LNCaP clone FGC (cell line): Measurements from ENCODE around the gene EML2.

ENCODE experiments used
- DNase-seq: peaks from one replicate; pipeline ENCODE4 v3.0.0-alpha.2; 2011; ENCODE audit warnings: low read depth
- H3K4me3 ChIP-seq: 2 replicates; pipeline ENCODE4 v1.5.1; 2011; ENCODE audit warnings: mild to moderate bottlenecking, low read depth, low read length, control low read depth
- TF ChIP-seq, protein P1 (sequence below): IDR thresholded peaks from 2 replicates; pipeline ENCODE4 v1.5.1; 2012; ENCODE audit warnings: mild to moderate bottlenecking; ENCODE audit not compliant: control insufficient read depth, insufficient read depth; ENCODE audit errors: extremely low read depth

The EML2 gene

DNA sequence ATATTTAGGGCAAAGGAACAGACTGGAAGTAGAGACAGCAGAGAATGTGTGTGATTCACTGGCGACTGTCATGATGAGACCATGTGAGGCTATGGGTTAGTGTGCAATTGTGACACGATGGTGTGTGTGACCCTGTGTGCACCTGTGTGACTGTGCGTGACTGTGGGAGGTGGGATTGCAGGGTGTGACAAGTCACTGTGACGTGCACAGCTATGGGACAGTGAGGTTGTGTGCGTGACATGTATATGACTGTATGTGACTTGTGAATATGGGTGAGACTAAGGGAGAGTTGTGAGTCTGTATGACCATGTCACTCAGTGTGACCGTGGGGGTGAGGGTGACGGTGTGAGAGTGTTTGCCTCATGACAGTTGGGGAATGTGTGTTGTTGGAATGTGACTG is 25.4 kb upstream of the EML2 start:
- TF ChIP-seq, protein P1, sequence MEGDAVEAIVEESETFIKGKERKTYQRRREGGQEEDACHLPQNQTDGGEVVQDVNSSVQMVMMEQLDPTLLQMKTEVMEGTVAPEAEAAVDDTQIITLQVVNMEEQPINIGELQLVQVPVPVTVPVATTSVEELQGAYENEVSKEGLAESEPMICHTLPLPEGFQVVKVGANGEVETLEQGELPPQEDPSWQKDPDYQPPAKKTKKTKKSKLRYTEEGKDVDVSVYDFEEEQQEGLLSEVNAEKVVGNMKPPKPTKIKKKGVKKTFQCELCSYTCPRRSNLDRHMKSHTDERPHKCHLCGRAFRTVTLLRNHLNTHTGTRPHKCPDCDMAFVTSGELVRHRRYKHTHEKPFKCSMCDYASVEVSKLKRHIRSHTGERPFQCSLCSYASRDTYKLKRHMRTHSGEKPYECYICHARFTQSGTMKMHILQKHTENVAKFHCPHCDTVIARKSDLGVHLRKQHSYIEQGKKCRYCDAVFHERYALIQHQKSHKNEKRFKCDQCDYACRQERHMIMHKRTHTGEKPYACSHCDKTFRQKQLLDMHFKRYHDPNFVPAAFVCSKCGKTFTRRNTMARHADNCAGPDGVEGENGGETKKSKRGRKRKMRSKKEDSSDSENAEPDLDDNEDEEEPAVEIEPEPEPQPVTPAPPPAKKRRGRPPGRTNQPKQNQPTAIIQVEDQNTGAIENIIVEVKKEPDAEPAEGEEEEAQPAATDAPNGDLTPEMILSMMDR, result no peak
- DNase-seq, result no peak
- no peak overlapping the region for H3K4me3 ChIP-seq

DNA sequence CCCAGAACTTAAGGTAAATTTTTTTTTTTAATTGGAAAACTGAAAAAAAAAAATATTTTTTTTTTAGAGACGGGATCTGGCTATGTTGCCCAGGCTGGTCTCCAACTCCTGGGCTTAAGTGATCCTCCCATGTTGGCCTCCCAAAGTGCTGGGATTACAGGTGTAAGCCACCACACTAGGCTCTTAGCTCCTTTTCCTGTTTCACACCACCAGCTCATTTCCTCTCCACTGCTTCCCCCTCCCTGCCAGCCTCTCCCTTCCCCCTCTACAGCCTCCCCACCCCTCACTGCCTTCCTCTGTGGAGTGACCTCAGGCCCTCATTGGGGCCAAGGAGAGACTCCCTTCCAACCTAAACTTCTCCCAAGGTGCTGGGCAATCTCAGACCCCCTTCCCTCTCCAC is 24.6 kb upstream of the EML2 start:
- TF ChIP-seq, protein P1, result no peak
- no peak overlapping the region for H3K4me3 ChIP-seq
- no peak for DNase-seq

DNA sequence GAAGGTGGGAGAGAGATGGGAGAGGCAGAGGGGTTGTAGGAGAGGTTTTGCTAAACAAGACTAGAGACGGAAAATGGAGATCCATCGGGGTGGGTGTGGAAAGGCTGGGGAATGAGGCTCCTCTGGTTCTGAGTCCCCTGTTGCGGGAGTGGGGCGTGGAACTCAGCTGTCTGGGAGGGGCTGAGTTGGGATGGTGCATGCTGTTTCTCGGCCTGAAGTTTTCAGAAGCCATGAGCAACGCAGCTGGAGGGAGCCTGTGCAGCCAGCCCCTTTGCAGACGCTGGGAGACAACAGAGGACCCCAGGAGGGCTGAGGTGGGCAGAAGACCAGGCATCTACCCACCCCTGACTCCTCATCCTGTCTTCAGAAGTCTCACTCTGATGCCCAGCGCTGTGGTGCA is 21.4 kb upstream of the EML2 start:
- no peak overlapping the region for H3K4me3 ChIP-seq
- TF ChIP-seq, protein P1, result no peak
- DNase-seq, result no peak

DNA sequence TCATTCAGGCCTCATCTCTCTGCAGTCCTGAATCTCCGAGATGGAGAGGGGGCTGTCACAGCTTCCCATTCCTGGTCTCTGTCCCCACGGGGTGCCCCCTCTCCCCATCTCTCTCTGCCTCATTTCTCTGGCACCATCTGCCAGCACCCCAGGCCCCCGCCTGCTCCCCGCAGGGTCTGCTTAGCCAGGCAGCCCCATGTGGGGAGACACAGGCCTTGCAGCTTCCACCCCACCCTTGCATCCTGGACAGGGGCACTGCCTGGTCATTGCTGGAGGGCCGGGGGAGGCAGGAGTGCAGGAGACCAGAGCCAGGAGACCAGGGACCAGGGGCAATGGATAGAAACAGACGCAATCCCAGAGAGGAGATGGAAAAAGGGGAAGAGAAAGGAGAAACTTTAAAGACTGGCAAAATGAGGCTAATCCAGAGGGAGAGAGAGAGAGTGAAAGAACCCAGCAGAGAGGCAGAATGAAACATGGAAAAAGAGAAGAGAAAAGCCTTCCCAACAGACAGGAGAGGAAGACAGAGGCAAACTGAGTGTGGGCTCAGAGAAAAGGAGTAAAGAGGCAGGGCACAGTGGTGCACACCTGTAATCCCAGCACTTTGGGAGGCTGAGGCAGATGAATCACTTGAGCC is 20.0 kb upstream of the EML2 start:
- DNase-seq, result no peak
- H3K4me3 ChIP-seq, result no peak overlapping the region
- TF ChIP-seq, protein P1, result no peak

DNA sequence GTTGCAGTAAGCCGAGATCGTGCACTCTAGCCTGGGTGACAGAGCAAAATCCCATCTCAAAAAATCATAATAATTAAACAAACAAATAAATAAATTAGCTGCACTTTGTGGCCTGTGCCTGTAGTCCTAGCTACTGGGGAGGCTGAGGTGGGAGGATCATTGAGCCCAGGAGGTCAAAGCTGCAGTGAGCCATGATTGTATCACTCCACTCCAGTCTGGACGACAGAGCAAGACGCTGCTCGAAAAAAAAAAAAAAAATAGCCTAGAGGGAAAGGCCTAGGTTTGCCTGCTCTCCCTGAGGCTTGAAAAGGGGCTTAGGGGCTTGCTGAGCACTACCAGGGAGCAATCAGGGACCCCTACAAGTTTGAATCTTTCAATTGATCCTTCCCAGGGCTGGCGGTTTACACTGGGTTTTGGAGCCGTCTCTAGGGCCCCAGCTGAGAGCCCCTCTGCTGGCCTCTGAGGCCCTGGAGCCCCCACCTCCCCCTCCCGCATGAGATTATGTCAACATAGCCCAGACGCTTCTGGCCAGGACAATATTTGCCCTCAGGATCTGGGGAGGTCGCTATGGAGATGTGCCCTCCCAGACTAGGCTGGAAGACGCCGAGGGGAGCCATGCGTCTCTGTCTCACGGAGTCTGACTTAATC is 18.4 kb upstream of the EML2 start:
- TF ChIP-seq, protein P1, result no peak
- no peak for DNase-seq

DNA sequence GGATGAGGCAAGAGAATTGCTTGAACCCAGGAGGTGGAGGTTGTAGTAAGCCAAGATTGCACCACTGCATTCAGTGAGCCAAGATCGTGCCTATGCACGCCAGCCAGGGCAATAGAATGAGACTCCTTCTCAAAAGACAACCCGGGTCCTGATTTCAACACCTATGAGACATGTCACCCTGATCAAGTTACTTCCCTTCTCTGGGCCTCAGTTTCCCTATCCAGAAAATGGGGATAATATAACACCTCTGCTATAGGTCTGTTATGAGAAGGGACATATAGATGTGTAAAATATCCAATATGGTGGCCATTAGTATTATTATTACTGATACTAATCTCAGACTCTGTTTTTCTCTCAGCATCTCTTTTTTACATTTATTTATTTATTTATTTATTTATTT is 15.9 kb upstream of the EML2 start:
- TF ChIP-seq, protein P1, result no peak
- no peak for DNase-seq
- no peak overlapping the region for H3K4me3 ChIP-seq

More for the DNA sequence above, 18.4 kb upstream of the EML2 start:
- no peak overlapping the region for H3K4me3 ChIP-seq

DNA sequence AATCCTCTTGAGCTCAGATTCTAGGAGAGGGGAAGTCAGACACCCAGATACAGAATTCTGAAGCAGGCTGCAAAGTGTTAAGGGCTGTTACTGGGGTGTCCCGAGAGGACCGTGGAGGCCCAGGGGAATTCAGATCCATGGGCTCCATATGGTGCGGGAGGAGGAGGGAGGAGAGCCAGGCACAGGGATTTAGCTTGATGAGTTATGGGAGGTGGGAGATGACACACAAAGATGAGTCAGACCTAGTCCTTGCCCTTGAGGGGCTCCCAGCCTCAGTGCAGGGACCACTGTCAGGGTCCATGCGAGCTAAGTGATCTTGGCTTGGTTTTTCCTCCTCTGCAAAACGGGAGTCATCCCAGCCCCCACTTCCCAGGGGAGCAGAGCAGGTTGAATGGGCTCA is 14.4 kb upstream of the EML2 start:
- H3K4me3 ChIP-seq, result no peak overlapping the region
- DNase-seq, result no peak
- TF ChIP-seq, protein P1, result no peak
